GM23248 (cell line): Measurements from ENCODE around the gene SNX24. TPM values are rescaled to one million over a fixed set of nuclear protein-coding genes. Genes with fewer than 3 reads are reported as not detected.

ENCODE experiments used
- DNase-seq: peaks from one replicate; pipeline ENCODE4 v3.0.0-alpha.2; 2015
- H2AFZ ChIP-seq: fragments of 200-600 bp; sonication (generic); 2 replicates; pipeline ENCODE4 v1.6.1; 2016; ENCODE audit warnings: antibody characterized with exemption
- H3F3A ChIP-seq: fragments of 200-600 bp; sonication (generic); 2 replicates; pipeline ENCODE4 v1.6.1; 2016; ENCODE audit warnings: mild to moderate bottlenecking, antibody characterized with exemption, mixed run types; ENCODE audit not compliant: insufficient read depth
- H3K27ac ChIP-seq: fragments of 200-600 bp; sonication (generic); 2 replicates; pipeline ENCODE4 v1.5.1; 2016; ENCODE audit warnings: mild to moderate bottlenecking
- H3K27me3 ChIP-seq: fragments of 200-600 bp; sonication (generic); replicated peaks from 2 replicates; pipeline ENCODE4 v1.6.1; 2016; ENCODE audit warnings: mild to moderate bottlenecking; ENCODE audit not compliant: insufficient read depth
- H3K36me3 ChIP-seq: fragments of 200-600 bp; sonication (generic); 2 replicates; pipeline ENCODE4 v1.6.1; 2016; ENCODE audit warnings: low read depth, mild to moderate bottlenecking
- H3K4me1 ChIP-seq: fragments of 200-600 bp; sonication (generic); 2 replicates; pipeline ENCODE4 v1.6.1; 2016; ENCODE audit warnings: mild to moderate bottlenecking; ENCODE audit not compliant: insufficient read depth
- H3K4me2 ChIP-seq: fragments of 200-600 bp; sonication (generic); one replicate; pipeline ENCODE4 v1.6.1; 2016; ENCODE audit warnings: mild to moderate bottlenecking; ENCODE audit not compliant: unreplicated experiment
- H3K4me3 ChIP-seq: fragments of 200-600 bp; sonication (generic); 2 replicates; pipeline ENCODE4 v1.5.1; 2016; ENCODE audit warnings: mild to moderate bottlenecking
- H3K79me2 ChIP-seq: fragments of 200-600 bp; sonication (generic); 2 replicates; pipeline ENCODE4 v1.6.1; 2016; ENCODE audit warnings: mild to moderate bottlenecking; ENCODE audit not compliant: insufficient read depth
- H3K9ac ChIP-seq: fragments of 200-600 bp; sonication (generic); 2 replicates; pipeline ENCODE4 v1.6.1; 2016; ENCODE audit warnings: mild to moderate bottlenecking
- H3K9me2 ChIP-seq: fragments of 200-600 bp; sonication (generic); 2 replicates; pipeline ENCODE4 v1.6.1; 2016; ENCODE audit warnings: mixed run types, mild to moderate bottlenecking, moderate library complexity; ENCODE audit not compliant: insufficient read depth
- H3K9me3 ChIP-seq: fragments of 200-600 bp; sonication (generic); one replicate; pipeline ENCODE4 v1.6.1; 2017; ENCODE audit warnings: low read depth
- H4K20me1 ChIP-seq: fragments of 200-600 bp; sonication (generic); 2 replicates; pipeline ENCODE4 v1.6.0; 2016; ENCODE audit not compliant: insufficient read depth
- EZH2 ChIP-seq: fragments of 200-600 bp; sonication (generic); IDR thresholded peaks from 2 replicates; pipeline ENCODE4 v1.6.1; 2018; ENCODE audit warnings: antibody characterized with exemption, mild to moderate bottlenecking; ENCODE audit not compliant: insufficient read depth, poor library complexity, severe bottlenecking
- EZH2phosphoT487 ChIP-seq: fragments of 200-600 bp; sonication (generic); IDR thresholded peaks from 2 replicates; pipeline ENCODE4 v1.6.1; 2018; ENCODE audit warnings: antibody characterized with exemption, moderate library complexity, mild to moderate bottlenecking, low read depth; ENCODE audit not compliant: insufficient read depth
- WGBS, 2 experiments: methylation state at CpG; one replicate each; pipeline ENCODE4 v1.1.6; 2015 to 2017; ENCODE audit warnings: low lambda C conversion rate in 2 of 2, low coverage in 1 of 2; ENCODE audit errors: missing lambda C conversion rate in 2 of 2; 5-methylcytosine and 5-hydroxymethylcytosine counted together
- in situ Hi-C: fragments of 300-500 bp; cut with MboI; formaldehyde crosslinking; loops from 2 replicates; pipeline ENCODE4 v1.15.0; 2020
- polyA plus RNA-seq: library from polyadenylated mRNA; unstranded; fragments of >200 nt; fragmentation: Nextera tagmentation; extraction: Ambion mirVana; gene quantifications from 2 replicates; pipeline ENCODE4 v1.2.1, GENCODE V29; 2016
- total RNA-seq: library from RNA; depleted of rRNA; stranded (reverse); fragments of >200 nt; shearing (Covaris generic); gene quantifications from 2 replicates; pipeline ENCODE4 v1.2.3, GENCODE V29; 2014

Gene SNX24
- total and polyA plus RNA-seq, 2 experiments from 2014 or later, result 20.8 to 29.4 TPM

GRCh38 chr5:122885891-122886290, 40.5 kb downstream of the SNX24 start:
- 98 to 100% methylated on average over 4 to 6 of the region's 6 CpGs for WGBS, 2 experiments

GRCh38 chr5:122895141-122895540, 49.7 kb downstream of the SNX24 start:
- H3K36me3 ChIP-seq, result peaks cover 3% of the 10 kb centered on the region; the same call in 1 of the 2 replicates
- H4K20me1 ChIP-seq, result 0 out of 2 replicates have a peak, but pooled peaks cover 9% of the 10 kb centered on the region
- H3K9me3 ChIP-seq, result no peaks in the 10 kb centered on the region
- peaks cover 8% of the 10 kb centered on the region for H3K4me1 ChIP-seq
- H3K27ac ChIP-seq, result no peak overlapping the region
- no peak overlapping the region for H3K4me2 ChIP-seq
- no peak overlapping the region for H3K4me3 ChIP-seq
- H3K9me2 ChIP-seq, result no peaks in the 10 kb centered on the region
- WGBS, 2 experiments, result 94 to 100% methylated on average over 1 of the region's 1 CpG
- no peaks in the 10 kb centered on the region; the same call in 1 of the 2 replicates for H3F3A ChIP-seq
- H2AFZ ChIP-seq, result no peak overlapping the region
- no peak overlapping the region for H3K9ac ChIP-seq
- in situ Hi-C loops, result loop anchor here (10.0 kb wide), 2 partner anchors 270 to 470 kb away; no protein-coding TSS in a partner anchor
- no peak for TF ChIP-seq EZH2phosphoT487
- no peak for TF ChIP-seq EZH2
- DNase-seq, result no peak
- no peaks in the 10 kb centered on the region for H3K27me3 ChIP-seq
- peaks cover 61% of the 10 kb centered on the region for H3K79me2 ChIP-seq

More at GRCh38 chr5:122885891-122886290, 40.5 kb downstream of the SNX24 start:
- Histone ChIP-seq H3K36me3 (no peaks in the 10 kb centered on the region), H3K9me2 (no peaks in the 10 kb centered on the region), H3K9ac (no peak overlapping the region), H3K27ac (no peak overlapping the region), H3K9me3 (no peaks in the 10 kb centered on the region), H2AFZ (no peak overlapping the region), H4K20me1 (no peaks in the 10 kb centered on the region; the same call in 1 of the 2 replicates), H3K4me3 (no peak overlapping the region), H3K4me1 (peaks cover 15% of the 10 kb centered on the region), H3F3A (0 out of 2 replicates have a peak, but pooled peaks cover 8% of the 10 kb centered on the region), H3K4me2 (no peak overlapping the region), H3K27me3 (no peaks in the 10 kb centered on the region), H3K79me2 (peaks cover 84% of the 10 kb centered on the region)
- DNase-seq, result no peak
- TF ChIP-seq EZH2phosphoT487, result no peak
- no peak for TF ChIP-seq EZH2
- in situ Hi-C loops, result no loop called here

DNA sequence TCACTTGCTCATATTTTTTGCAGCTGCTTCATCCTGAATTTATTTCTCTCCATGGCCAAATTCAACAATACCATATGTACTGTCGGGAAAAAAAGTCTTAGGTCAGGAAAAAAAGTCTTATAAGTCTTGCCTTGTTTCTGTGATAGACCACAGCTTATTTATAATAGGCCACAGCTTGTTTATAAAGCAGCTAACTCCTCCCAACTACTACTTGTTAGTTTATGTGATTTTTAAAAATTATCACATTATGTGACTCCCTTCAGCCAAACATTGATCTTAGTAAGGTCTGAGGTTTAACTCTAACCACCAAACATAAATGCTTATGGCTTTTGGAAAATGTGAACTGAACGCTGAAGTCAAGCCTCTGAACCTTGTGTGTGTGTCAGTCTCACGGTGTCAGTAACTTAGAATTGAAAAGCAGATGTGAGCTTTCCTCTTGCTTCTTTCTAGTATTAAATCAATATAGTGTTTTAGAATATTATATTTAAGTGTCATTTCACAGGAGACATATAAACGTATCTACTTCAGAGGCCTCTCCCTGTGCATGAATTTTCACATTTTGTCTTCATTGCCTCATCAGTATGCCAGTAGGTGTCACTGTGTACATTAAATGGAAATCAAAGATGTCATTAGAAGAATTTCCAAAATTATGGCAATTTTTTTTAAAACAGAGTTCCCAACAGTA, 51.3 kb downstream of the SNX24 start:
- H3K27me3 ChIP-seq, result no peaks in the 10 kb centered on the region
- peaks cover 60% of the 10 kb centered on the region for H3K79me2 ChIP-seq
- H3K9ac ChIP-seq, result no peak overlapping the region
- TF ChIP-seq EZH2 (no peak), EZH2phosphoT487 (no peak)
- H3K4me3 ChIP-seq, result no peak overlapping the region
- H3K36me3 ChIP-seq, result peaks cover 3% of the 10 kb centered on the region; the same call in 1 of the 2 replicates
- WGBS, 2 experiments, result 44 to 45% methylated on average over 4 of the region's 4 CpGs
- in situ Hi-C loops, result loop anchor here (10.0 kb wide), 2 partner anchors 268 to 468 kb away; no protein-coding TSS in a partner anchor
- no peak overlapping the region for H3K4me2 ChIP-seq
- H2AFZ ChIP-seq, result no peak overlapping the region
- no peaks in the 10 kb centered on the region for H3K9me2 ChIP-seq
- DNase-seq, result peak; percentile 57
- H4K20me1 ChIP-seq, result 0 out of 2 replicates have a peak, but pooled peaks cover 9% of the 10 kb centered on the region
- H3K27ac ChIP-seq, result no peak overlapping the region
- H3F3A ChIP-seq, result no peaks in the 10 kb centered on the region; the same call in 1 of the 2 replicates
- no peaks in the 10 kb centered on the region for H3K9me3 ChIP-seq
- peaks cover 8% of the 10 kb centered on the region for H3K4me1 ChIP-seq

DNA sequence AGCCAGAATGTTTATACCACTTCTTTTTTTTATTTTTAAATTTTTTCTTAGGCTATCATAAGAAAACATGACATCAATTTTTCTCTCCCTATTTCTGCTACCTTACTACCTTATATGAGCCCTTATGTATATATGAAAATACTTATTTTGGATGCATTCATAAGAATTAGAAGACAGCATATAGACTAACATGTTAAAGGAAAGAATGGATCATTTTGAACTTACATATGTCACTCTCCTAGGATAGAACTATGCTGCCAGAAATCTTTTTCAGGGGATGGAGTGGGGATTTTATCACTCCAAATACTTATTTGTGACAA, 51.8 kb downstream of the SNX24 start:
- Histone ChIP-seq H3K4me3 (no peak overlapping the region), H3K9me3 (no peaks in the 10 kb centered on the region), H3K9me2 (no peaks in the 10 kb centered on the region), H3K27ac (no peak overlapping the region), H3K4me2 (no peak overlapping the region), H2AFZ (no peak overlapping the region), H3K9ac (no peak overlapping the region), H3K4me1 (peaks cover 8% of the 10 kb centered on the region), H3F3A (no peaks in the 10 kb centered on the region; the same call in 1 of the 2 replicates), H3K79me2 (peaks cover 64% of the 10 kb centered on the region), H4K20me1 (0 out of 2 replicates have a peak, but pooled peaks cover 9% of the 10 kb centered on the region), H3K27me3 (no peaks in the 10 kb centered on the region), H3K36me3 (peaks cover 3% of the 10 kb centered on the region; the same call in 1 of the 2 replicates)
- no peak for TF ChIP-seq EZH2phosphoT487
- in situ Hi-C loops, result loop anchor here (10.0 kb wide), 2 partner anchors 268 to 468 kb away; no protein-coding TSS in a partner anchor
- DNase-seq, result no peak
